Stimulated activated naive CD8-positive, alpha-beta T cell treated with anti-CD3 and anti-CD28 coated beads, Interleukin-15, Interleukin-2, amounts not matched to agents 100 ng/mL and 50 ng/mL, for 24 hours (primary cell): Measurements from ENCODE around the gene SPIC.

Source experiments
- H3K27ac Mint-ChIP-seq: one replicate; pipeline ENCODE4 v1.8.0; 2021; ENCODE audit warnings: mild to moderate bottlenecking, mixed read lengths
- H3K27me3 Mint-ChIP-seq: one replicate; pipeline ENCODE4 v1.8.0; 2021; ENCODE audit warnings: mixed read lengths
- H3K36me3 Mint-ChIP-seq: one replicate; pipeline ENCODE4 v1.8.0; 2021; ENCODE audit warnings: low read depth, mixed read lengths
- H3K4me1 Mint-ChIP-seq: one replicate; pipeline ENCODE4 v1.8.0; 2021; ENCODE audit warnings: low read depth, mixed read lengths
- H3K4me3 Mint-ChIP-seq: one replicate; pipeline ENCODE4 v1.8.0; 2021; ENCODE audit warnings: mild to moderate bottlenecking, mixed read lengths
- H3K9me3 Mint-ChIP-seq: one replicate; pipeline ENCODE4 v1.8.0; 2021; ENCODE audit warnings: mixed read lengths

Gene SPIC

DNA sequence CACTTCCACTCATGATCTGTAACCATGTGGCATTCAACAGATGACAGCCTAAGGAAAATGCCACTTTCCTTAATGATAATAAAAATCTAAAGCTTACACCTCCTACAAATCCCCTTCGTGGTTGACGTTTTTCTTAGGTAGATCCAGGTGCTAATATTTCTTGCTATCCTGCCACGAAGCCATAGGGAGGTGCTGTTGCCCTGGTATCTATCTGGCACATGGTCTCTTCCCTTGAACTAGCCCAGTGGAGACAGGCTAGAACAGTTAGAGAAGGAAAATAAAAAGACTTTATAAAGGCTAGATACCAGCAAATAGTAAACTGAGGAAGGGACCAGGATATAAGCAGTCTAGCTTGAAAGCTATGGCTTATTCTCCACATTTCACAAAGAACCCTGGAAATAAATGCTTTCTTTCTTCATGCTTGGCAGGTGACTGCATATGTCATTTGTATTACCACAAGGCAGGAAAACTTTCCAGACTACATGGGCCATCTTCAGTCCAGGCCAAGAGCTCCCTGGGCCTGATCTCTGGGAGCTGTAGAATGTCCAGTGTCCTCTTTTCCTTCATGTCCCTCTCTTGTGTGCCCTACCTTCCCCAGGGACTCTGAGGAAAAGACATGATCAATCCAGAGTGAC lies 15.3 kb downstream of the SPIC start:
- Mint-ChIP-seq H3K4me1 (no peaks in the 10 kb centered on the region), H3K4me3 (no peak overlapping the region), H3K27me3 (peaks cover 11% of the 10 kb centered on the region), H3K9me3 (peaks cover 7% of the 10 kb centered on the region), H3K27ac (no peak overlapping the region), H3K36me3 (no peaks in the 10 kb centered on the region)

DNA sequence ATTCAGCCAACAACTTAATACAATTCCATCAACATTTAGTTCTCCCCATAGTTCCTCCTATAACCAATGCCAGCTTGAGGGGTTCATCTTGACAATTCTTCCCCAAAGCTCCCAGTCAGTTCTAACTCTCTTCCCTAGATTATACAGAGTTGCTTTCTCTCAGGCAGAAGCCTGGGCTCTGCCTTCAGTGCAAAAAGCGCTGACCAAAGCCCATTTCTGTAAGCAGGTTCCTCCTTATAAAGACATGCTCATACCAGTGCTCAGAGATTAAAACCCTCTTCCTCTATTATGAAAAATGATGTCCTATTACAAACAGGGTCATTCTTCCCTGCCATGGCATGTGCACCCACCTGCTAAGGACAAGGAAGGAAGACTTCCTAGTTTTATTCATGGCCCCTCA lies 16.2 kb downstream of the SPIC start:
- Mint-ChIP-seq H3K27ac (no peak overlapping the region), H3K27me3 (peaks cover 11% of the 10 kb centered on the region), H3K36me3 (no peaks in the 10 kb centered on the region), H3K4me3 (no peak overlapping the region), H3K9me3 (peaks cover 7% of the 10 kb centered on the region), H3K4me1 (no peaks in the 10 kb centered on the region)

GRCh38 chr12:101493556-101493955 lies 18.4 kb downstream of the SPIC start:
- H3K4me1 Mint-ChIP-seq, result no peaks in the 10 kb centered on the region
- no peak overlapping the region for H3K4me3 Mint-ChIP-seq
- H3K27ac Mint-ChIP-seq, result no peak overlapping the region
- no peaks in the 10 kb centered on the region for H3K36me3 Mint-ChIP-seq
- peaks cover 10% of the 10 kb centered on the region for H3K27me3 Mint-ChIP-seq
- peaks cover 7% of the 10 kb centered on the region for H3K9me3 Mint-ChIP-seq

DNA sequence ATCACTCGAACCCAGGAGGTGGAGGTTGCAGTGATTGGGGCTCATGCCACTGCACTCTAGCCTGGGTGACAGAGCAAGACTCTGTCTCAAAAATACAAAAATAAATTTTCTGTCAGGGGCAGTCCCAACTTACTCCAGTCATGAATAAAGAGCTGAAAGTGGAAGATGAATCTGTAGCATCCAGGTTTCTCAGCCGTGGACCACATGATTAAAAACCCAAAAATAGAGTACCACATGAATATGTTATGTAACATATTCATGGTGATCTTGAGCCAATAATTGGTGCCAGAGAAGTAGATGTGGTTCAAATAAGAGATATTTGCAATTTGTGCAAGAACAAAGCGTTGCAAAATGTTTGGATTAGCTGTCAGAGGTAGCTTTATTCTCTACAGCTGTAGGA lies 23.1 kb downstream of the SPIC start:
- no peaks in the 10 kb centered on the region for H3K36me3 Mint-ChIP-seq
- no peaks in the 10 kb centered on the region for H3K4me1 Mint-ChIP-seq
- H3K27me3 Mint-ChIP-seq, result peaks cover 8% of the 10 kb centered on the region
- no peaks in the 10 kb centered on the region for H3K9me3 Mint-ChIP-seq
- H3K27ac Mint-ChIP-seq, result no peak overlapping the region
- H3K4me3 Mint-ChIP-seq, result no peak overlapping the region

- Mint-ChIP-seq H3K4me3 (no peak overlapping the region), H3K27me3 (peaks cover 16% of the 10 kb centered on the region), H3K27ac (no peak overlapping the region), H3K9me3 (no peaks in the 10 kb centered on the region), H3K4me1 (no peaks in the 10 kb centered on the region), H3K36me3 (no peaks in the 10 kb centered on the region)
Measured at GRCh38 chr12:101501410-101501995, 26.4 kb downstream of the SPIC start.

GRCh38 chr12:101521136-101521535 lies 46.0 kb downstream of the SPIC start:
- Mint-ChIP-seq H3K27me3 (peaks cover 10% of the 10 kb centered on the region), H3K4me1 (peaks cover 13% of the 10 kb centered on the region), H3K9me3 (no peaks in the 10 kb centered on the region), H3K36me3 (no peaks in the 10 kb centered on the region), H3K27ac (no peak overlapping the region), H3K4me3 (no peak overlapping the region)

GRCh38 chr12:101527682-101528081 lies 52.5 kb downstream of the SPIC start:
- Mint-ChIP-seq H3K27ac (no peak overlapping the region), H3K4me3 (no peak overlapping the region), H3K9me3 (no peaks in the 10 kb centered on the region), H3K36me3 (no peaks in the 10 kb centered on the region), H3K27me3 (peaks cover 10% of the 10 kb centered on the region), H3K4me1 (no peaks in the 10 kb centered on the region)

DNA sequence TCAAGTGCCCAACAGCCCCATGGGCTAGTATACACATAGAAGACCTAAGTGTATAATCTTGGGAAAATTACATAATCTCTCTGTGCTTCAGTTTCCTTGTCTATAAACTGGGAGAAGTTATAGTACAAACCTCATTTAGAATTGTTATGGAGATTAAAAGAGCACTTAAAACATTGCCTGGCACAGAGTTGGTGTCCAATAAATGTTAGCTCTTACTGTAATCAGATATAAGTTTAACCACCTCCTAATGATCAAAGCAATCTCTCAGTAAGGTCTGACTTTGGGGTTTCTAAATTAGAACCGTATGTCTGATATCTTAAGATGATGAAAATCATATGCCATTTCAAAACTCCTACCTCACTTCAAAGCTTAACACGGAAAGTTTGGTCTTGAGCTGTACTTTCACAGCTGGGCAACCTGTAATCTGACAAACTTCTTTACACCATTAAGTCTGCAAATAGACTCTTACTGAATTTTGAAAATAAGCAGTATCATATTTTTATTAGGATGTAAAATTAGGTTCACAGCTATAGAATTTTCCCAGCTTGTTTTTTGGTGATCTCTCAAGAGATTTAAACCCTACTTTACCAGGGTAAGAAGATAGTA lies 61.0 kb downstream of the SPIC start:
- Mint-ChIP-seq H3K4me3 (no peak overlapping the region), H3K36me3 (no peaks in the 10 kb centered on the region), H3K27ac (no peak overlapping the region), H3K9me3 (no peaks in the 10 kb centered on the region), H3K4me1 (no peaks in the 10 kb centered on the region), H3K27me3 (peaks cover 10% of the 10 kb centered on the region)
